SK-N-SH (cell line): Measurements from ENCODE around the gene SNX3.

Experiments used
- GATA2 ChIP-seq: sonication (generic); formaldehyde crosslinking; IDR thresholded peaks from 2 replicates; pipeline ENCODE4 v1.5.0; 2020; ENCODE audit warnings: mild to moderate bottlenecking, missing genetic modification reagents
- POLR2AphosphoS5 ChIP-seq: IDR thresholded peaks from 2 replicates; pipeline ENCODE4 v1.6.1; 2012; ENCODE audit warnings: low read depth, low read length
- RAD21 ChIP-seq: IDR thresholded peaks from 2 replicates; pipeline ENCODE4 v1.6.1; 2012; ENCODE audit warnings: mild to moderate bottlenecking, low read length
- TF ChIP-seq, protein P1 (sequence below): fragments of 150-350 bp; IDR thresholded peaks from 2 replicates; pipeline ENCODE4 v1.6.1; 2017; ENCODE audit warnings: antibody characterized with exemption, low read length, low read depth, borderline replicate concordance

DNA sequence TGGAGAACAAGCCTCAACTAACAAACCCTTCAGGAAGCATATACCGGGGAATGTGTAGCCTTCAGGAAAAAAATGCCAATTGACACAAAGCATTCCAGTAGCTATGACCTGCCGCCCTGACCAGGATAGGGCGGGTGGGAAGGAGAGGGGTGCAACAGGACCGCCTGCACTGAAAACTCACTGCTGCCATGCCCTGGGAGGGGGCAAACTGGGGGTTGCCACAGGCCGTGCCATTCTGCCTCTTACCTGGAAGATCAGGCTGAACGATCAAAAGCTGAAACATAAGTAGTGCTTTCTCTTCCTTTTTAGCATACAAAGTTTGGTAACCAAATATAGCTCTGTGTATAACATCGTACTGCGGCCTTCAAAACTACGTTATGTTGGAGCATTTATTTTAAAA, 73.3 kb downstream of the SNX3 start:
- TF ChIP-seq GATA2: no peak
- TF ChIP-seq, protein P1, sequence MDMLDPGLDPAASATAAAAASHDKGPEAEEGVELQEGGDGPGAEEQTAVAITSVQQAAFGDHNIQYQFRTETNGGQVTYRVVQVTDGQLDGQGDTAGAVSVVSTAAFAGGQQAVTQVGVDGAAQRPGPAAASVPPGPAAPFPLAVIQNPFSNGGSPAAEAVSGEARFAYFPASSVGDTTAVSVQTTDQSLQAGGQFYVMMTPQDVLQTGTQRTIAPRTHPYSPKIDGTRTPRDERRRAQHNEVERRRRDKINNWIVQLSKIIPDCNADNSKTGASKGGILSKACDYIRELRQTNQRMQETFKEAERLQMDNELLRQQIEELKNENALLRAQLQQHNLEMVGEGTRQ: no peak
- no peak for TF ChIP-seq POLR2AphosphoS5
- no peak for TF ChIP-seq RAD21
